ENCODE results near the gene ARPC3.
"Not testable (repeated sequence)": the region's sequence is repeated elsewhere in the genome, so short reads cannot be mapped to it uniquely, and the experiment has no call there.

The ARPC3 gene

GRCh38 chr12:110466791-110467190 lies 16.7 kb upstream of the ARPC3 start:
- Mint-ChIP-seq H3K27me3 (ENCODE audit: low read depth) (no peaks in the 10 kb centered on the region), H3K9me3 (no peaks in the 10 kb centered on the region), H3K4me1 (peaks cover 15% of the 10 kb centered on the region), H3K4me3 (peak overlapping the region; percentile 60 to 98 (median 97)), H3K36me3 (ENCODE audit: low read depth) (peaks cover 11% of the 10 kb centered on the region), H3K27ac (no peak overlapping the region)
- no peak for TF ChIP-seq CTCF (IDR thresholded peaks at IDR 0.05; ENCODE audit: unreplicated experiment in 3 of 3)

DNA sequence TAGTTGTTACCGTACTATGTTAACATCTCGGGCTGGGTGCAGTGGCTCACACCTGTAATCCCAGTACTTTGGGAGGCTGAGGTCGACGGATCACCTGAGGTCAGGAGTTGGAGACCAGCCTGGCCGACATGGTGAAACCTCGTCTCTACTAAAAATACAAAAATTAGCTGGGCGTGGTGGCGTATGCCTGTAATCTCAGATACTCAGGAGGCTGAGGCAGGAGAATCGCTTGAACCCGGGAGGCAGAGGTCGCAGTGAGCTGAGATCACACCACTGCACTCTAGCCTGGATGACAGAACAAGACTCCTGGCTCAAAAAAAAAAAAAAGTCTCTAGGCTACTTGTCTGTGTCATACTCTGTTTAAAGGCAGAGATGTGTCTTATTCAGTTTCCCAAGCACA lies 15.6 kb upstream of the ARPC3 start:
- peaks cover 21% of the 10 kb centered on the region for H3K36me3 Mint-ChIP-seq (ENCODE audit: low read depth)
- H3K27me3 Mint-ChIP-seq (ENCODE audit: low read depth); H3K9me3 Mint-ChIP-seq; H3K27ac Mint-ChIP-seq: not testable (repeated sequence)
- H3K4me3 Mint-ChIP-seq: peak overlapping the region in 2 of 3 experiments; percentile 56 to 70
- H3K4me1 Mint-ChIP-seq: peaks cover 15% of the 10 kb centered on the region

DNA sequence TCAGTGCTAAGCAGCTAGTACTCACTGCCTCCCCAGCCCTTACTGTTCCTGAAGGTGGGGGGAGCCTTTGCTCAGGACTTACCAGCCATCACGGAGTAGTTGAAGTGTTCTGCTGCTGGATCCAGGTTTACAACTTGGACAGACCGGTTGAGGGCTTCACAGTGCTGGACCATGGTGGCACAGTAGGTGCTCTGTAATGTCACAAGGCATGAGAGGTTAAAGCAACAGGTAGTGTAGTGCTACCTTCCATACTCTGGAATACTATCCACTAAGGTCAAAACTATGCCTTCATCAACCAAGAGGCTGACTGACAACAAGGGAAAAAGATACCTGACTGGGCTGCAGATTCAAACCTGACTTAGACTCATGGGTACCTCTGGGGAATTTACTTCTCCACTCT lies 14.9 kb upstream of the ARPC3 start:
- Mint-ChIP-seq H3K27me3 (ENCODE audit: low read depth) (no peaks in the 10 kb centered on the region), H3K36me3 (ENCODE audit: low read depth) (peaks cover 27% of the 10 kb centered on the region), H3K4me1 (peaks cover 15% of the 10 kb centered on the region), H3K9me3 (no peaks in the 10 kb centered on the region), H3K27ac (no peak overlapping the region), H3K4me3 (peak overlapping the region in 2 of 3 experiments; percentile 56 to 70)
- TF ChIP-seq CTCF (IDR thresholded peaks at IDR 0.05; ENCODE audit: unreplicated experiment in 3 of 3): no peak

DNA sequence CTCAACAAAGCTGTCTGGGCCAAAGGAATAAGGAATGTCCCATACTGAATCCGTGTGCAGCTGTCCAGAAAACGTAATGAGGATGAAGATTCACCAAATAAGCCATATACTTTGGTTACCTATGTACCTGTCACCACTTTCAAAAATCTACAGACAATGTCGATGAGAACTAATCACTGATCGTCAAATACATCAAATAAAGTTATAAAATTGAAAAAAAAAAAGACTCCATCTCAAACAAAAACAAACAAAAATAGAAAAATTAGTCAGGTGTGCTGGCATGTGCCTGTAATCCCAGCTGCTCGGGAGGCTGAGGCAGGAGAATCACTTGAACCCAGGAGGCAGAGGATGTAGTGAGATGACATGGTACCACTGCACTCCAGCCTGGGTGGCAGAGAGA lies 11.1 kb upstream of the ARPC3 start:
- not testable (repeated sequence) for H3K4me3 Mint-ChIP-seq; H3K27me3 Mint-ChIP-seq (ENCODE audit: low read depth); H3K27ac Mint-ChIP-seq

GRCh38 chr12:110458756-110459155 lies 8.6 kb upstream of the ARPC3 start:
- no peaks in the 10 kb centered on the region for H3K27me3 Mint-ChIP-seq (ENCODE audit: low read depth)
- H3K4me1 Mint-ChIP-seq: no peaks in the 10 kb centered on the region
- peaks cover 41% of the 10 kb centered on the region for H3K36me3 Mint-ChIP-seq (ENCODE audit: low read depth)
- no peak for TF ChIP-seq CTCF (IDR thresholded peaks at IDR 0.05; ENCODE audit: unreplicated experiment in 3 of 3)
- no peaks in the 10 kb centered on the region for H3K9me3 Mint-ChIP-seq
- no peak overlapping the region for H3K4me3 Mint-ChIP-seq
- no peak overlapping the region for H3K27ac Mint-ChIP-seq

More for the DNA sequence above, 11.1 kb upstream of the ARPC3 start:
- peaks cover 40% of the 10 kb centered on the region for H3K36me3 Mint-ChIP-seq (ENCODE audit: low read depth)
- H3K9me3 Mint-ChIP-seq, H3K4me1 Mint-ChIP-seq: not testable (repeated sequence)

GRCh38 chr12:110453569-110454296 lies 3.6 kb upstream of the ARPC3 start:
- Mint-ChIP-seq H3K9me3 (no peaks in the 10 kb centered on the region), H3K27me3 (ENCODE audit: low read depth) (no peaks in the 10 kb centered on the region), H3K4me1 (peaks cover 12% of the 10 kb centered on the region)

More at GRCh38 chr12:110453569-110454296, 3.6 kb upstream of the ARPC3 start:
- TF ChIP-seq CTCF (IDR thresholded peaks at IDR 0.05; ENCODE audit: unreplicated experiment in 3 of 3): no peak
- no peak overlapping the region for H3K27ac Mint-ChIP-seq
- no peak overlapping the region for H3K4me3 Mint-ChIP-seq
- H3K36me3 Mint-ChIP-seq (ENCODE audit: low read depth): peaks cover 23% of the 10 kb centered on the region
